GM13976 (cell line): ENCODE data around the gene NEK9.

Experiments used
- DNase-seq: peaks from one replicate; pipeline ENCODE4 v3.0.0; 2012; ENCODE audit warnings: low spot score
- in situ Hi-C: fragments of 300-500 bp; cut with MboI; formaldehyde crosslinking; loops from one replicate; pipeline ENCODE4 v1.12.0; 2022; ENCODE audit warnings: low sequenced_read_pairs, mixed read lengths, inconsistent platforms; ENCODE audit not compliant: unreplicated experiment
- TF ChIP-seq, protein P1 (sequence below): IDR thresholded peaks from 2 replicates; pipeline ENCODE4 v1.5.1; 2012; ENCODE audit warnings: borderline replicate concordance, mild to moderate bottlenecking; ENCODE audit not compliant: insufficient read depth; ENCODE audit errors: extremely low read depth, missing control alignments, control extremely low read depth

NEK9 gene

GRCh38 chr14:75126679-75127473, at the start of gene NEK9:
Gene NEK9, minus strand, starts transcription at chr14:75127048. Its CDS starts 127 bp downstream, at chr14:75126921.
- TF ChIP-seq, protein P1, sequence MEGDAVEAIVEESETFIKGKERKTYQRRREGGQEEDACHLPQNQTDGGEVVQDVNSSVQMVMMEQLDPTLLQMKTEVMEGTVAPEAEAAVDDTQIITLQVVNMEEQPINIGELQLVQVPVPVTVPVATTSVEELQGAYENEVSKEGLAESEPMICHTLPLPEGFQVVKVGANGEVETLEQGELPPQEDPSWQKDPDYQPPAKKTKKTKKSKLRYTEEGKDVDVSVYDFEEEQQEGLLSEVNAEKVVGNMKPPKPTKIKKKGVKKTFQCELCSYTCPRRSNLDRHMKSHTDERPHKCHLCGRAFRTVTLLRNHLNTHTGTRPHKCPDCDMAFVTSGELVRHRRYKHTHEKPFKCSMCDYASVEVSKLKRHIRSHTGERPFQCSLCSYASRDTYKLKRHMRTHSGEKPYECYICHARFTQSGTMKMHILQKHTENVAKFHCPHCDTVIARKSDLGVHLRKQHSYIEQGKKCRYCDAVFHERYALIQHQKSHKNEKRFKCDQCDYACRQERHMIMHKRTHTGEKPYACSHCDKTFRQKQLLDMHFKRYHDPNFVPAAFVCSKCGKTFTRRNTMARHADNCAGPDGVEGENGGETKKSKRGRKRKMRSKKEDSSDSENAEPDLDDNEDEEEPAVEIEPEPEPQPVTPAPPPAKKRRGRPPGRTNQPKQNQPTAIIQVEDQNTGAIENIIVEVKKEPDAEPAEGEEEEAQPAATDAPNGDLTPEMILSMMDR = no peak
- DNase-seq = peak; percentile 94
- in situ Hi-C loops = loop anchor here (25.0 kb wide), 1 partner anchor 360 kb away; no protein-coding TSS in a partner anchor

DNA sequence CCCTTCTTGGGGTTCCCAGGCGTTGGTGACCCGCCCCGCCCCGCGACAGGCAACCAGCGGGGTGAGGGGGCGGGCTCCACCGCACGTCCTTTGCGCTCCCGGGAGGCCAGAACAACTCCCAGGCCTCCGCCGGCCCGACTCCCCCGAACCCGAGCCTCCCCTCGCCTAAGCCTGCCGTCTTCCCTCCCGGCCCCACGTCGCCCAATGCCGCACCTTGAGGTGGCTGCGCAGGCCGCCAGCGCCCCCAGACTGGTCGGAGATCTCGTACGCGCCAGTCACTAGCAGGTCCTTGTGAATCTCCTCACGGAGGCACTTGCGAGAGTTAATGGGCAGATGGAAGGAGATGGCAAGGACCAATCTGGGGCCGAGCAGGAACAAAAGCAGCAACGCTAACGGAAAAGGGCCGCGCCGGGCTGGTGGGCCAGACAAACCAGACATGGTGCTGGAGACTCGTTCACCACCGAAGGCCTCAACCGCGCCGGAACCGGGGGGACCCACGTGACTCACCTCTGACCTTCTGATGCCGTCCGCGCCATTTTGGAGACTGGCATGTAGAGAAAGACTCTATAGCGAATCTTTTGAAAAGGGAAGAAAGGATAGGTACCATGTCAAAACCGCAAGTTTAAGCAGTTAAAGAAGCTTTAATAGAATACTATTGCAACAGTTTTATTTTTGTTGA, 49.4 kb upstream of the NEK9 start, which contains the start of gene TMED10:
TSS of gene TMED10 (minus strand) at position 471 of the 679 bp plus-strand sequence. CDS start at position 438, 33 bp downstream.
- TF ChIP-seq, protein P1 = no peak
- in situ Hi-C loops = no loop called here
- peak; percentile 87 for DNase-seq

GRCh38 chr14:75175677-75176141, 48.9 kb upstream of the NEK9 start:
- DNase-seq = no peak
- in situ Hi-C loops = no loop called here
- TF ChIP-seq, protein P1 = no peak

GRCh38 chr14:75174066-75174465, 47.2 kb upstream of the NEK9 start:
- in situ Hi-C loops = no loop called here
- TF ChIP-seq, protein P1 = no peak
- DNase-seq = no peak

GRCh38 chr14:75170772-75171171, 43.9 kb upstream of the NEK9 start:
- no peak for DNase-seq
- in situ Hi-C loops = no loop called here
- TF ChIP-seq, protein P1 = no peak

- TF ChIP-seq, protein P1 = no peak
- DNase-seq = no peak
- in situ Hi-C loops = no loop called here
Observed at GRCh38 chr14:75168586-75169335, 41.9 kb upstream of the NEK9 start.
